T-helper 2 cell treated with Interferon-gamma antibody and Interleukin-4, amounts not matched to agents 5 μg/mL and 100 μg/mL, for 36 hours (primary cell): ENCODE measurements around the gene CSNK2A1.
"Not testable (repeated sequence)": the region's sequence is repeated elsewhere in the genome, so short reads cannot be mapped to it uniquely, and the experiment has no call there.

Experiments used
- DNase-seq: peaks from one replicate; pipeline ENCODE4 v3.0.0; 2021; ENCODE audit warnings: low spot score
- H3K27ac Mint-ChIP-seq: one replicate; pipeline ENCODE4 v1.8.0; 2021; ENCODE audit warnings: mild to moderate bottlenecking, mixed read lengths
- H3K27me3 Mint-ChIP-seq: one replicate; pipeline ENCODE4 v1.8.0; 2021; ENCODE audit warnings: low read depth, mixed read lengths
- H3K36me3 Mint-ChIP-seq: one replicate; pipeline ENCODE4 v1.8.0; 2021; ENCODE audit warnings: low read depth, mixed read lengths
- H3K4me1 Mint-ChIP-seq: one replicate; pipeline ENCODE4 v1.8.0; 2021; ENCODE audit warnings: low read depth, mixed read lengths
- H3K4me3 Mint-ChIP-seq: one replicate; pipeline ENCODE4 v1.8.0; 2022; ENCODE audit warnings: mild to moderate bottlenecking, moderate library complexity, mixed read lengths
- H3K9me3 Mint-ChIP-seq: one replicate; pipeline ENCODE4 v1.8.0; 2021; ENCODE audit warnings: mixed read lengths

CSNK2A1 gene

DNA sequence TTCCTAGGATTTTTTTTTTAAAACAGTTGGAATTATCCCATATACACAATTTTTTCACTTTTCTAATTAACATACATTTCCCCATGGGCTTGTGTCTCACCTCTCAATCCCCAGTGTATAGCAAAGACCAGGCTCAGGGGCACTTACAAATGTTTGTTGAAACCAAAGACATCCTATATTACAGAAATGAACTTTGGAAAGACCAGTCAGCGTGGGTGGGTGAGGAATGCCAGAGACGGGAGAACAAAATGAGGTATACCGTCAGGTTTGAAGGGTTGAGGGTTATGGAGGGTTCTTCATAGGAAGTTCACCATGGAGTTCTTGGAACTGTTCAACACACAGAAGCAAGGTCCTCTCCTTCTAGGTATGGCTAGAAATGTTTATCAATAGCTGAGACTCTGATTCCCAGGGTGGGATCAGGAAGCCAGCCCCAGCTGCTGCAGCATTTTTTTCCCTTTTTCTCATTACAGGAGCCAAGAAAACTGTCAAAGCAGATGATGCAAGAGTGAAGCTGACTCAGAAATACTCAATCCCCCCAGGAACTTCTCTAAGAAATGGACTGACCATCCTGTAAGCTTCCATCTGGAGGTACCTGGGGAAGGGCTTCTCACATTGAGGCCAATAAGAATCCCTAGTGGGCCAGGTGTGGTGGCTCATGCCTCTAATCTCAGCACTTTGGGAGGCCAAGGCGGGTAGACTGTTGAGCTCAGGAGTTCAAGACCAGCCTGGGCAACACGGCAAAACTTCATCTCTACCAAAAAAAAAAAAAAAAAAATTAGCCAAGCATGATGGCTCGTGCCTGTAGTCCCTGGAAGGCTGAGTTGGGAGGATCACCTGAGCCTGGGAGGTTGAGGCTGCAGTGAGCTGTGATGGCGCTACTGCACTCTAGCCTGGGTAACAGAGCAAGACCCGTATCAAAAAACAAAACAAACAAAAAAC, 65.3 kb downstream of the CSNK2A1 start:
- DNase-seq: no peak
- Mint-ChIP-seq H3K4me1 (peaks cover 2% of the 10 kb centered on the region), H3K36me3 (peaks cover 49% of the 10 kb centered on the region), H3K27ac (no peak overlapping the region), H3K27me3 (no peaks in the 10 kb centered on the region), H3K9me3 (no peaks in the 10 kb centered on the region), H3K4me3 (no peak overlapping the region)

DNA sequence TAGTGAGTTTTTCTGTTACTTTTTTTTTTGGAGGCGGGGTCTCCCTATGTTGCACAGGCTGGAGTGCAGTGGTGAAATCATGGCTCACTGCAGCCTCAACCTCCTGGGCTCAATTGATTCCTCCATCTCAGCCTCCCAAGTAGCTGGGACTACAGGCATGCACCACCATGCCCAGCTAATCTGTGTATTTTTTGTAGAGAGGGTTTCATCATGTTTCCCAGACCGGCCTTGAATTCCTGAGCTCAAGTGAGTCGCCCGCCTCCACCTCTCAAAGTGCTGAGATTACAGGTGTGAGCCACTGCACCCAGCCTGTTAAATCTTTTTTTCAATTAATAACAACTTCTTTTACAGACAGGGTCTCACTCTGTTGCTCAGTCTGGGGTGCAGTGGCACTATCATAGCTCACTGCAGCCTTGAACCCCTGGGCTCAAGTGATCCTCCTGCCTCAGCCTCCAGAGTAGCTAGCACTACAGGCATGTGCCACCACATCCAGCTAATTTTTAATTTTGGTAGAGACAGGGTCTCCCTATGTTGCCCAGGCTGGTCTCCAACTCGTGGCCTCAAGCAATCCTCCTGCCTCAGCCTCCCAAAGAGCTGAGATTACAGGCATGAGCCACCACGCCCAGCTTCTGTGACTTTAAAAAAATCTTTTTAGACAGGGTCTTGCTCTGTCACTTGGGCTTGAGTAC, 66.9 kb downstream of the CSNK2A1 start:
- not testable (repeated sequence) for H3K4me3 Mint-ChIP-seq, H3K27ac Mint-ChIP-seq, H3K27me3 Mint-ChIP-seq, H3K4me1 Mint-ChIP-seq, H3K9me3 Mint-ChIP-seq, DNase-seq
- peaks cover 36% of the 10 kb centered on the region for H3K36me3 Mint-ChIP-seq

DNA sequence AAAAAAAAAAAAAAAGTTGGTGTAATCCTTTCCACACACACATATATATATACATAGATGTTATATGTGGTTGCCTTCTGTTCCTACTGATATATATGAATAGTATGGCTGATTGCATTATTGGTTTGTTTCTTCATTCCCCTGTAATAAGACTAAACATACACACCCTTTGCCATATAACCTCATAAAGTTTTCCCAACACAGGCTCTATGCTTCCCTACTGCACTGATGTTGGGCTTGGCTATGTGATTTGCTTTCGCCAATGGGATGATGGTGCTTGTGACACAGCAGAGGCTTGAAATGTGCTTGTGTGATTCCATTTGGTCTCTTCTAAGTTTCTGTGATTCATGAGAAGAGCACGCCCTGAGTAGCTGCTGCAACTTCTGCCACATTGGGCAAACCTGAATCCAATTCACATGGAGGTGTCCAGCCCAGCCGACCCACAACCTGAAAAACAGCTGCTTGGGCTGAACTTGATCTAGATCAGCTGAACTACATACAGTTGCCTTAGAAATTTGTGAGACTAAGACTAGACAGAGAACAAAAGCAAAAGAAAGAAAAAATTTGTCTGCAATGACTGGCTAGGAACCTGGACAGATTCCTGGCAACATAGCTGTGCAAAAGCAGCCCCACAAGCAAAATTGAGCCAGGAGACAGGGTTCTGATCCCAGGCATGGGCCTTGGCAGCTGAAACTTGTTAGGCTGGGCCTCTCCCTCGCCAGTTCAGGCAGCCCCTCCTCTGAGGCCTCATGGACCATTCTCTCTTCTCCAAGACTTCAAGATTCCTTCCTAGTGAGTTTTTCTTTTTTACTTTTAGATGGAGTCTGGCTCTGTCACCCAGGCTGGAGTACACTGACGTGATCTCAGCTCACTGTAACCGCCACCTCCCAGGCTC, 67.9 kb downstream of the CSNK2A1 start:
- Mint-ChIP-seq H3K36me3 (peaks cover 33% of the 10 kb centered on the region), H3K27ac (peak overlapping the region; percentile 4), H3K27me3 (no peaks in the 10 kb centered on the region), H3K9me3 (peaks cover 6% of the 10 kb centered on the region), H3K4me3 (no peak overlapping the region), H3K4me1 (peaks cover 2% of the 10 kb centered on the region)
- DNase-seq: no peak

GRCh38 chr20:474581-474980, 69.0 kb downstream of the CSNK2A1 start:
- H3K4me1 Mint-ChIP-seq: peaks cover 2% of the 10 kb centered on the region
- peaks cover 18% of the 10 kb centered on the region for H3K9me3 Mint-ChIP-seq
- DNase-seq: no peak
- no peaks in the 10 kb centered on the region for H3K27me3 Mint-ChIP-seq
- peaks cover 26% of the 10 kb centered on the region for H3K36me3 Mint-ChIP-seq
- no peak overlapping the region for H3K4me3 Mint-ChIP-seq
- no peak overlapping the region for H3K27ac Mint-ChIP-seq

DNA sequence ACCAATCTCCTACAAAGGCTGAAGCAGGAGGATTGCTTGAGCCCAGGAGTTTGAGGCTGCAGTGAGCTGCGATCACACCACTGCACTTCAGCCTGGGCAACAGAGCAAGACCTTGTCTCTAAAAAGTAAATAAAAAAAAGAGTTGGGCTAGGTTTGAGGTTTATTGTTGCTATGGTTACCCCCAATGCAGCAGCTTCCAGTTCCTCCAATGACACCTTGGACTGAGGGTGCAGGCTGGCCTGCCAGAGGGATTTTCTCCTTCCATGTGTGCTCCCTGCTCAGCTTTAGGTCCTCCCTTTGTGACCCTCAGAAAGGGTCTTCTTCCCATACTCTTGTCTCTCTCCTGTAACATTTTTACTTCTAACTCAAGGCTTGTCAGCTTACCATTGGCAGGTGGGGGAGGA, 70.7 kb downstream of the CSNK2A1 start:
- H3K9me3 Mint-ChIP-seq: peaks cover 27% of the 10 kb centered on the region
- DNase-seq: no peak
- H3K27me3 Mint-ChIP-seq: peaks cover 2% of the 10 kb centered on the region
- H3K36me3 Mint-ChIP-seq: peaks cover 18% of the 10 kb centered on the region
- H3K4me1 Mint-ChIP-seq: no peaks in the 10 kb centered on the region
- no peak overlapping the region for H3K27ac Mint-ChIP-seq
- H3K4me3 Mint-ChIP-seq: no peak overlapping the region

DNA sequence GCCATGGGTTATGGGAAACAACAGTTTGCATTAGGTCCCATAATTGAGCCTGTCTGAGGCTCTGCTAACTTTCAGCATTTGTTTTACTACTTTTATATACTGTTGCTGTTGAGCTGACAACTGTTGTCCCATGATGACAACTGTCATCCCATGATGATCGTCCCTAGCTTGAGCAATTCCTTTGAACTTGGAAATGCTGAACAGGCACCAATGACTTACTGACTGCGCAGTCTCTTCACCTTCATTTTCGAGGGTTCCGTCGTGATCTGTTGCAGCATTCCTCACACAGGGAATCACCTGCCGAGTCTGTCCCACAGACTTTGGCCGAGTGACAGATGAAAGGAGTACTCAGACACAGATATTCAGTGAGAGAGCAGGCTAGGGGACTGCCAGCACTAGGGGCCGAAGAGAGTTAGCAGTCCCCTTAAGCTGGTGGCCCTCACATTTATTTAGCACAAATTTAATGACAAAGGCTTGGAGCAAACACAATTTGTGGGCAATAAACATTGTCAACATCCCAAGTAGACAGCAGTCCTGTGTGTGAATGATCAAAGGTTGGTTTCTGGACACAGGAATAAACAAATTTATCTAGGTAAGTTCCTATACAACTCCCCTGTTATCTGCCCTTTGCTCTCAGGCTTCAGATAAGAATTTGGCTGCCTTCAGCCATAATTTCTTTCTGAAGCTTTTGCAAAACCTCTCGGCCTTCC, 71.3 kb downstream of the CSNK2A1 start:
- peaks cover 31% of the 10 kb centered on the region for H3K9me3 Mint-ChIP-seq

DNA sequence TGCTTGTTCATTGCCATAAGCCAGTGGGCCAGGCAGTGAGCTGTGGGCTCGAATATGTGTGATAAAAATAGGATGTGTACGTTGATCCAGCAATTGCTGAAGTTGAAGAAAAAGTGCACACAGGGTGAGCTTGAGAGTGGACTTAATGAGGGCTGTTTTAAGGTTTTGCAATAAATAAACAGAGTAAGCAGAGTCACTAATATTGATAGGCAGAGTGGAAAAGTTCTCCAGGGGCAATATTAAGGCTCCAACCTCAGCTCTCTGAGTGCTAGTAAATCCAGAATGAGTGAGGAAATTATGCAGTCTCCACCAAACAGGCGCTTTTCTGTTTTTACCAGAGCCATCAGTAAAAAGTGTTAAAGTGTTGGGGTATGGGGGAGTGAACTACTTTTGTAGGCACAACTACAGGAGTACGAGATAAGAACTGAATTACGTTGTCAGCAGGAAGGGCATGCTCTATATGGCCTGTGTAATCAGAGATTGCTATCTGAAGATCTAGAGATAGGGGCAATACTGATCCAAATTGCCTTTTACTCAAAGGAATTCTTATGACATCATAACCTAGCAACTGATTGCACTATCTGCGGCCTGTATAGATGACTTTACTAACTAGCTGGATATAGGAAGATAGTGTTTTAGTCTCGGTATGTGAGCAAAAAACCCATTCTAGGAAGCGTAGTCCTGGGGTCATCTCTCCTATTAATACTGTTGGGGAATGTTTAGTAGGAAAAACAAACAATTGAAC, 73.7 kb downstream of the CSNK2A1 start:
- no peak overlapping the region for H3K27ac Mint-ChIP-seq
- H3K4me1 Mint-ChIP-seq: no peaks in the 10 kb centered on the region
- peaks cover 33% of the 10 kb centered on the region for H3K9me3 Mint-ChIP-seq
- peaks cover 5% of the 10 kb centered on the region for H3K27me3 Mint-ChIP-seq
- no peak for DNase-seq
- no peak overlapping the region for H3K4me3 Mint-ChIP-seq
- peaks cover 13% of the 10 kb centered on the region for H3K36me3 Mint-ChIP-seq

More for the DNA sequence above, 71.3 kb downstream of the CSNK2A1 start:
- H3K27me3 Mint-ChIP-seq: peaks cover 3% of the 10 kb centered on the region
- no peak for DNase-seq
- H3K4me1 Mint-ChIP-seq: no peaks in the 10 kb centered on the region
- no peak overlapping the region for H3K4me3 Mint-ChIP-seq
- H3K27ac Mint-ChIP-seq: no peak overlapping the region
- H3K36me3 Mint-ChIP-seq: peaks cover 17% of the 10 kb centered on the region

GRCh38 chr20:467755-468154, 75.8 kb downstream of the CSNK2A1 start:
- Mint-ChIP-seq H3K4me1 (peaks cover 7% of the 10 kb centered on the region), H3K4me3 (no peak overlapping the region), H3K9me3 (peaks cover 33% of the 10 kb centered on the region), H3K36me3 (peaks cover 4% of the 10 kb centered on the region), H3K27me3 (peaks cover 8% of the 10 kb centered on the region), H3K27ac (no peak overlapping the region)
- DNase-seq: no peak

DNA sequence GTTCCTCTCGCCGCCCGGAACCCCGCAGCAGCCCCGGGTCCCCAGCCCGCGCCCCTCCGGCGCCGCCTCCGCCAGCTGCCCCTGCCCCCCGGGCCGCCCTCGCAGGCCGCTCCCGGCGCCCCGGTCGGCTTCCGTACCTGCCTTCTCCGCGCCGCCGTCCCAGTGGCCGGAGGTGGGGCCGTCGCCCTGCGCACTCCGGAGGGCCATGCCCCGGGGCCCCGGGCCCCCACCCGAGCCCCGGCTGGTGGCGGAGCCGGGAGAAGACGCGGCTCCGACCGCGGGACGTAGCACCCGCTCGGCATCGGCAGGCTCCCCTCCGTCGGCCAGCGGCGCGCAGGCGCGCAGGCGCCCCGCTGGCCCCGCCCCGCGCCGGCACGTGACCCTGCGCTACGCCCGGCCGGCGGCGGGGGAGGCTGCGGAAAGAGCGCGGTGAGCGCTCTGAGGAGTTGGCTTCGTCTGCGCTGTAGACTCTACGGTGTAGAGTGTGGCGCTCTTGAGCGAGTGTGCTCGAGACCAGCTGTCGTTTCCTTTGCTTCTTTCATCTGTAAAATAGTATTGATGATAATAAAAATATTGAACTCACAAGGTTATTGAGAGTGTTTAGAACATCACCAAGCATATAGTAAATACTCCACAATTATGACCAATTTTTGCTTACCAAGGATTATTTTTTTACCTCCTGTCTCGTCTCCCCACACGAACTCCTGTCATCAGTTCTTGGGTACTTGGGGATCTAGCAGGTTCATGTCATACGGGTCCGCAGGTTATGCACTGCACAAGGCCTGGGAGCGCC, 81.2 kb downstream of the CSNK2A1 start, which contains the start of gene TBC1D20:
Gene TBC1D20 (minus strand): TSS at position 335 of the 793 bp plus-strand sequence. CDS start 128 bp downstream, at position 207.
- H3K9me3 Mint-ChIP-seq: peaks cover 3% of the 10 kb centered on the region
- peaks cover 35% of the 10 kb centered on the region for H3K4me1 Mint-ChIP-seq
- peak within 1 kb of the TSS; percentile 94 for H3K27ac Mint-ChIP-seq
- peak within 1 kb of the TSS; percentile 91 for H3K4me3 Mint-ChIP-seq
- DNase-seq: peak; percentile 86
- peaks cover 6% of the 10 kb centered on the region for H3K27me3 Mint-ChIP-seq
- peaks cover 10% of the 10 kb centered on the region for H3K36me3 Mint-ChIP-seq

DNA sequence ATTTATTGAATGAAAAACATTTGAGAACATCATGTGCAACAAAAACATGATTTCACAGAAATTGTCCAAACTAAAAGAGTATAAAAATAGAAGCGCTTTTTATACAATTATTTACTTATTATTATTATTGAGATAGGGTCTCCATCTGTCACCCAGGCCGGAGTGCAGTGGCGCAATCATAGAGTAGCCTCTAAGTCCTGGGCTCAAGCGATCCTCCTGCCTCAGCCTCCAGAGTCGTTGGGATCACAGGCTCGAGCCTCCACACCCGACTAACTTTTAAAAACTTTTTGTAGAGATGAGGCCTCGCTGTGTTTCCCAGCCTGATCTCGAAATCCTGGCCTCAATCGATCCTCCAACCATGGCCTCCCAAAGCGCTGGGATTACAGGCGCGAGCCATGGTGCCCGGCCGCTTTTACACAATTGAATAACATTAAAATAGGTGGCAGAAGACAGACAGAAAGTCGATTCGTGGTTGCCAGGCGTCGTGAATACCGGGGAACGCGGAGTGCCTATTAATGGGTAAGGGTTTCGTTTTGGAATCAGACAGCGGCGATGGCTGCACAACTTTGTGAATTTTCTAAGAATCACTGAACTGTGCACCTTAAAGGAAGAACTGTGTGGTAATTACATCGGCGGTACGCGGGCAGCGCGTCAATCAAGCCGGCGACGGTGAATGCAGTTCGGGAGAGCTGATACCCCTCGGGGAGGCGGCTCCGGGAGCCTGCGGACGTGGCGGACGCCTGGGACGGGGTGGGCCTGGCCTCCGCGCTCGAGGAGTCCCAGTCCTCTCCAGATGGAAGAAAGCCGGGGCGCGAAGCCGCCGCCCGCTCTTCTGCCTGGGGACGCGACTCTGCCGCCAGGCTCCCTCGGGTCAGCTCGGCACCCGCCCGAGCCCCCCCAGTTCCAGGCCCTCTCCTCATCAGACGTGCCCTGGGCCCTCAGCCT, 82.1 kb downstream of the CSNK2A1 start:
- H3K27ac Mint-ChIP-seq: peak overlapping the region; percentile 94
- peak; percentile 45 for DNase-seq
- H3K27me3 Mint-ChIP-seq: peaks cover 3% of the 10 kb centered on the region
- H3K4me1 Mint-ChIP-seq: peaks cover 36% of the 10 kb centered on the region
- H3K36me3 Mint-ChIP-seq: peaks cover 10% of the 10 kb centered on the region
- peak overlapping the region; percentile 91 for H3K4me3 Mint-ChIP-seq
- H3K9me3 Mint-ChIP-seq: no peaks in the 10 kb centered on the region

- Mint-ChIP-seq H3K27ac (peak overlapping the region; percentile 45), H3K27me3 (peaks cover 3% of the 10 kb centered on the region), H3K4me1 (peaks cover 36% of the 10 kb centered on the region), H3K36me3 (peaks cover 10% of the 10 kb centered on the region), H3K9me3 (no peaks in the 10 kb centered on the region), H3K4me3 (peak overlapping the region; percentile 91)
- DNase-seq: no peak
These were observed 82.9 kb downstream of the CSNK2A1 start for GRCh38 chr20:460707-461106.
